Gastrocnemius medialis (tissue), 4 donors: ENCODE results near the gene SH2D4B.

Experiments
- CTCF ChIP-seq, 5 experiments: fragments of 450-650 bp in 3 of 5; fragments of 200-600 bp in 2 of 5; sonication (generic) in 2 of 5; IDR thresholded peaks in 4 of 5; conservative IDR thresholded peaks in 1 of 5; 1 replicate in 4 of 5; 2 replicates in 1 of 5; pipeline ENCODE4 v1.5.1; 2016 to 2019; ENCODE audit warnings: antibody characterized with exemption in 5 of 5, mild to moderate bottlenecking in 3 of 5, moderate library complexity in 3 of 5
- POLR2A ChIP-seq, 2 donors: fragments of 450-650 bp; IDR thresholded peaks; one replicate each; pipeline ENCODE4 v1.6.1; 2017; ENCODE audit warnings: antibody characterized with exemption in 2 of 2, mild to moderate bottlenecking in 2 of 2, moderate library complexity in 2 of 2

DNA sequence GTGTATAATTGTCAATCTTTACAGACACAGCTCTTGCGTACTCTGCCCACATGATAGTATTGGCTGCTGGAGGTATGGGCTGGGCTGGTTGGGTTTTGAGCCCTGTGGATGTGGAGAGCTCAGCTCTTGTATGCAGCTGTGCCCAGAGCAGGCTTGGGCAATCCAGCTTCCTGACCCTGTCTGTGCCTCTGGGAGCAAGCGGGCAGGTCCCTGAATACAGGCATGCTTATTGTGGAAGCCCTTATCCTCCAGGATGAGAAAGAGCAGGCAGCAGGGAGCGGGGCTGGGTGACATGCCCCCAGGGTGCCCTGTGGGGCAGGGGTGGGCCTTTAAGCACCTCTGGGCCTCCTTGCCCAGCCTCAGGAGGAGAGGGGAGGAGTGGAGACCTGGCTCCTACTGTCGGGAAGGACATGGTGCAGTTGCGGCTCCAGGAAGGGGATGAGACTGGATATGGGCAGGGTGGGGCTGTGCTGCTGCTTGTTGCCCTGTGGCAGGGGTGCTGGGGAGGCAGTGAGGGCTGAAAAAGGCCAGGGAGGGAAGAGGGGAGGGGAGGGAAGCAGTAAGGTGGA lies 32.7 kb upstream of the SH2D4B start:
- TF ChIP-seq POLR2A (IDR thresholded peaks at IDR 0.05): no peak
- TF ChIP-seq CTCF (IDR thresholded peaks at IDR 0.05 in 4 of 5, conservative IDR thresholded peaks at IDR 0.05 in 1 of 5): no peak
